ENCODE measurements around the gene EGFL8.

- TF ChIP-seq CTCF (IDR thresholded peaks at IDR 0.05) (no peak), POLR2A (IDR thresholded peaks at IDR 0.05) (no peak)
Observed at GRCh38 chr6:32196682-32197616, 32.6 kb downstream of the EGFL8 start.

Measured in Peyer's patch (tissue), 4 donors.